OCI-LY1 (cell line): Measurements from ENCODE around the gene LRRC28.

Source experiments
- CTCF ChIP-seq: fragments of 200-600 bp; sonication (generic), shearing (Covaris generic); IDR thresholded peaks from 2 replicates; pipeline ENCODE4 v1.5.1; 2017; ENCODE audit warnings: mild to moderate bottlenecking, antibody characterized with exemption, low read length, moderate library complexity, mixed read lengths
- EZH2 ChIP-seq: fragments of 200-600 bp; sonication (generic), shearing (Covaris generic); IDR thresholded peaks from 2 replicates; pipeline ENCODE4 v1.8.0; 2017; ENCODE audit warnings: borderline replicate concordance, mixed run types, mild to moderate bottlenecking, antibody characterized with exemption, low read length, moderate library complexity, mixed read lengths

GRCh38 chr15:99403597-99403996 lies 152.3 kb downstream of the LRRC28 start:
- no peak for TF ChIP-seq CTCF
- no peak for TF ChIP-seq EZH2
